Right lobe of liver (tissue), 6 donors: ENCODE results near the gene REXO4. TPM values are rescaled to one million over a fixed set of nuclear protein-coding genes. Genes with fewer than 3 reads are reported as not detected.

Experiments used
- ATAC-seq, 4 donors: fragments of 200-7000 bp; cut with Tn5 transposase; one replicate each; pipeline ENCODE4 v1.9.1; 2020; ENCODE audit warnings: mild to moderate bottlenecking in 4 of 4, moderate library complexity in 4 of 4
- DNase-seq, 3 donors: peaks; one replicate each; pipeline ENCODE4 v3.0.0-alpha.2; 2020
- H3K27ac ChIP-seq, 3 donors: fragments of 200-600 bp; one replicate each; pipeline ENCODE4 v1.8.0; 2022
- H3K27me3 ChIP-seq, 2 donors: fragments of 200-600 bp; one replicate each; pipeline ENCODE4 v1.8.0; 2022
- H3K36me3 ChIP-seq, 4 donors: fragments of 200-600 bp; sonication (generic) in 1 of 4; one replicate each; pipeline versions ENCODE4 v1.5.1 to v1.8.0; 2017 to 2022; ENCODE audit warnings: control low read depth in 1 of 4
- H3K4me1 ChIP-seq, 4 donors: fragments of 200-600 bp; sonication (generic) in 1 of 4; one replicate each; pipeline versions ENCODE4 v1.5.1 to v1.8.0; 2017 to 2022; ENCODE audit warnings: control low read depth in 1 of 4
- H3K4me3 ChIP-seq, 3 donors: fragments of 200-600 bp; one replicate each; pipeline ENCODE4 v1.8.0; 2022
- H3K9me3 ChIP-seq, 4 donors: fragments of 200-600 bp; sonication (generic) in 1 of 4; one replicate each; pipeline versions ENCODE4 v1.5.1 to v1.8.0; 2017 to 2022; ENCODE audit warnings: control low read depth in 1 of 4
- CTCF ChIP-seq, 4 donors: fragments of 200-600 bp in 3 of 4; fragments of 450-650 bp in 1 of 4; IDR thresholded peaks; one replicate each; pipeline versions ENCODE4 v1.5.1 to v1.8.0; 2016 to 2022; ENCODE audit warnings: antibody characterized with exemption in 4 of 4, mild to moderate bottlenecking in 2 of 4
- POLR2A ChIP-seq: fragments of 450-650 bp; IDR thresholded peaks from one replicate; pipeline ENCODE4 v1.6.1; 2017; ENCODE audit warnings: antibody characterized with exemption, mild to moderate bottlenecking
- WGBS: methylation state at CpG from one replicate; pipeline ENCODE4 v1.1.6; 2018; ENCODE audit warnings: low coverage, low lambda C conversion rate; ENCODE audit not compliant: insufficient coverage; ENCODE audit errors: missing lambda C conversion rate; 5-methylcytosine and 5-hydroxymethylcytosine counted together
- intact Hi-C, 2 donors: fragments of 100-400 bp; cut with DNase I; formaldehyde crosslinking; loops; one replicate each; pipeline versions ENCODE4 v1.11.2 to v1.14.1; 2022
- total RNA-seq, 6 experiments: library from RNA; depleted of rRNA in 2 of 6; stranded (reverse); fragments of >200 nt in 2 of 6; fragmentation: NEBNext Ultra II Directional in 3 of 6; extraction: Animal tissue kit (Norgen Biotek cat#: 25700) in 3 of 6; gene quantifications; one replicate each; pipeline versions ENCODE4 v1.1.0 to v1.2.4, GENCODE V29; 2016 to 2023
- donor health status: DM: no; HTN: yes; CAD: no.
- donor health status: DM: no; HTN: no; CAD: no.
- donor health status: DM: no; HTN: no; CAD: no.
- donor health status: DM: no; HTN: yes; CAD: no.
- donor health status: DM: no; HTN: yes; CAD: no.

REXO4 gene
- total RNA-seq, 6 experiments from 2014 or later: 9.5 to 19.9 (median 12.0) TPM

GRCh38 chr9:133440874-133441273, 23.1 kb upstream of the REXO4 start:
- ATAC-seq (no peak), DNase-seq (no peak)
- Histone ChIP-seq H3K4me1 (no peaks in the 10 kb centered on the region), H3K36me3 (no peaks in the 10 kb centered on the region), H3K9me3 (no peaks in the 10 kb centered on the region), H3K4me3 (no peak overlapping the region), H3K27ac (no peak overlapping the region), H3K27me3 (no peaks in the 10 kb centered on the region)
- TF ChIP-seq POLR2A (no peak), CTCF (IDR thresholded peaks at IDR 0.05) (no peak)
- 91% methylated on average over 4 of the region's 12 CpGs for WGBS
- intact Hi-C loops: no loop called here

- Histone ChIP-seq H3K4me1 (no peaks in the 10 kb centered on the region), H3K27me3 (no peaks in the 10 kb centered on the region), H3K36me3 (no peaks in the 10 kb centered on the region), H3K4me3 (no peak overlapping the region), H3K9me3 (no peaks in the 10 kb centered on the region), H3K27ac (no peak overlapping the region)
- intact Hi-C loops: no loop called here
- DNase-seq (no peak), ATAC-seq (no peak)
- 64% methylated on average over 3 of the region's 4 CpGs for WGBS
- TF ChIP-seq POLR2A (no peak), CTCF (IDR thresholded peaks at IDR 0.05) (no peak)
Observed at GRCh38 chr9:133439337-133439736, 21.5 kb upstream of the REXO4 start.

GRCh38 chr9:133437753-133438531, 20.1 kb upstream of the REXO4 start:
- intact Hi-C loops: no loop called here
- no peaks in the 10 kb centered on the region for H3K36me3 ChIP-seq
- no peak for TF ChIP-seq CTCF (IDR thresholded peaks at IDR 0.05)
- no peak for TF ChIP-seq POLR2A
- peak in 1 of 4 donors; percentile 6 for ATAC-seq
- H3K9me3 ChIP-seq: no peaks in the 10 kb centered on the region
- no peaks in the 10 kb centered on the region for H3K27me3 ChIP-seq
- H3K4me3 ChIP-seq: no peak overlapping the region
- H3K27ac ChIP-seq: no peak overlapping the region
- H3K4me1 ChIP-seq: no peaks in the 10 kb centered on the region
- WGBS: 84% methylated on average over 8 of the region's 20 CpGs
- no peak for DNase-seq

- Histone ChIP-seq H3K27me3 (no peaks in the 10 kb centered on the region), H3K27ac (no peak overlapping the region), H3K9me3 (no peaks in the 10 kb centered on the region), H3K36me3 (no peaks in the 10 kb centered on the region), H3K4me1 (no peaks in the 10 kb centered on the region), H3K4me3 (no peak overlapping the region)
- TF ChIP-seq POLR2A: no peak
- TF ChIP-seq CTCF (IDR thresholded peaks at IDR 0.05): no peak
- DNase-seq: no peak
- no peak for ATAC-seq
- no CpG with 5 or more reads among the region's 16 CpGs for WGBS
- intact Hi-C loops: no loop called here
Observed at GRCh38 chr9:133436681-133437080, 18.9 kb upstream of the REXO4 start.
